HepG2 (cell line): ENCODE data around the gene NES. TPM values are rescaled to one million over a fixed set of nuclear protein-coding genes. Genes with fewer than 3 reads are reported as not detected.

ENCODE experiments used
- ATAC-seq: fragments of 200-7000 bp; cut with Tn5 transposase; 3 replicates; pipeline ENCODE4 v1.9.1; 2020; ENCODE audit warnings: mild to moderate bottlenecking, moderate library complexity
- BruUV-seq: library from RNA; stranded (reverse); fragments of 400-500 nt; replicated peaks from 2 replicates; lab custom pipeline; 2021; lab: Mats Ljungman, UMichigan
- CTCF ChIA-PET: fragments of 300-600 bp; formaldehyde crosslinking; extraction: SDS; loops from one replicate; lab custom pipeline; 2021; ENCODE audit warnings: low total read pairs, inconsistent platforms, low intra/inter-chr PET ratio; lab: Yijun Ruan, JAX
- POLR2A ChIA-PET: fragments of 350-600 bp; sonication (Branson Sonifier 250); formaldehyde crosslinking; loops from one replicate; lab custom pipeline; 2020; ENCODE audit warnings: antibody characterized with exemption, inconsistent platforms; lab: Yijun Ruan, JAX
- DNase-seq: peaks from one replicate; pipeline ENCODE4 v3.0.0-alpha.2; 2015; ENCODE audit warnings: low spot score
- FAIRE-seq: peaks from 3 replicates; lab custom pipeline; 2011; peaks lifted over from hg19 to GRCh38; lab: Jason Lieb, UNC
- H2AFZ ChIP-seq: one replicate; pipeline ENCODE4 v1.6.1; 2011; ENCODE audit warnings: low read length, inconsistent platforms
- H3K27ac ChIP-seq: fragments of 300-600 bp; 3 replicates; pipeline ENCODE4 v1.8.0; 2011; ENCODE audit warnings: mixed run types, mild to moderate bottlenecking, mixed read lengths, low read length, inconsistent platforms; ENCODE audit not compliant: insufficient read depth; ENCODE audit errors: extremely low read length
- H3K27me3 ChIP-seq, 2 experiments: fragments of 200-600 bp in 1 of 2; 2 replicates in 1 of 2; 3 replicates in 1 of 2; pipeline versions ENCODE4 v1.6.0 to v1.8.0; 2011; ENCODE audit warnings: low read length in 2 of 2, mild to moderate bottlenecking in 2 of 2, moderate library complexity in 2 of 2, inconsistent platforms in 1 of 2; ENCODE audit not compliant: insufficient read depth in 2 of 2, control insufficient read depth in 1 of 2
- H3K36me3 ChIP-seq, 2 experiments: fragments of 200-600 bp in 1 of 2; replicated peaks in 1 of 2; 2 replicates in 1 of 2; 3 replicates in 1 of 2; pipeline versions ENCODE4 v1.5.1 to v1.8.0; 2011; ENCODE audit warnings: low read length in 2 of 2, inconsistent platforms in 1 of 2; ENCODE audit not compliant: insufficient read depth in 2 of 2, control insufficient read depth in 1 of 2
- H3K4me1 ChIP-seq: 2 replicates; pipeline ENCODE4 v1.5.1; 2012; ENCODE audit warnings: low read length, inconsistent platforms; ENCODE audit not compliant: insufficient read depth
- H3K4me2 ChIP-seq: 2 replicates; pipeline ENCODE4 v1.6.0; 2011; ENCODE audit warnings: low read depth, low read length, inconsistent platforms
- H3K4me3 ChIP-seq, 3 experiments: fragments of 200-600 bp in 1 of 3; sonication (generic), shearing (Covaris generic) in 1 of 3; replicated peaks in 1 of 3; 2 replicates each; pipeline ENCODE4 v1.5.1; 2011 to 2016; ENCODE audit warnings: low read length in 3 of 3, inconsistent platforms in 2 of 3, low read depth in 2 of 3, mild to moderate bottlenecking in 2 of 3, control low read depth in 1 of 3, mixed read lengths in 1 of 3; ENCODE audit not compliant: insufficient read depth in 1 of 3
- H3K79me2 ChIP-seq: one replicate; pipeline ENCODE4 v1.6.1; 2011; ENCODE audit warnings: low read length, inconsistent platforms; ENCODE audit not compliant: insufficient read depth
- H3K9ac ChIP-seq: 2 replicates; pipeline ENCODE4 v1.6.0; 2011; ENCODE audit warnings: mild to moderate bottlenecking, low read depth, low read length, inconsistent platforms; ENCODE audit not compliant: insufficient read depth
- H3K9me3 ChIP-seq: 2 replicates; pipeline ENCODE4 v1.5.1; 2012; ENCODE audit warnings: mild to moderate bottlenecking, low read length
- H4K20me1 ChIP-seq: 2 replicates; pipeline ENCODE4 v1.6.0; 2011; ENCODE audit warnings: inconsistent platforms, mild to moderate bottlenecking, low read length, moderate library complexity; ENCODE audit not compliant: insufficient read depth
- ATF7 ChIP-seq, 2 experiments: fragments of 450-650 bp in 1 of 2; sonication (generic) in 1 of 2; formaldehyde crosslinking in 1 of 2; IDR thresholded peaks; 2 replicates each; pipeline versions ENCODE4 v1.4.0 to v1.6.1; 2016 to 2020; ENCODE audit warnings: antibody characterized with exemption in 1 of 2, mild to moderate bottlenecking in 1 of 2, missing genetic modification reagents in 1 of 2
- BATF2 ChIP-seq: sonication (generic); formaldehyde crosslinking; IDR thresholded peaks from 2 replicates; pipeline ENCODE4 v1.8.0; 2022; ENCODE audit warnings: mild to moderate bottlenecking, missing genetic modification reagents, moderate library complexity
- BORCS8-MEF2B ChIP-seq: sonication (generic); formaldehyde crosslinking; IDR thresholded peaks from 2 replicates; pipeline ENCODE4 v1.8.0; 2022; ENCODE audit warnings: mild to moderate bottlenecking, missing genetic modification reagents
- CTCF ChIP-seq: sonication (generic); formaldehyde crosslinking; IDR thresholded peaks from 2 replicates; pipeline ENCODE4 v1.5.0; 2020; ENCODE audit warnings: mild to moderate bottlenecking, missing genetic modification reagents, moderate library complexity
- IKZF5 ChIP-seq: IDR thresholded peaks from 2 replicates; pipeline ENCODE4 v1.6.1; 2018; ENCODE audit warnings: missing genetic modification reagents, mild to moderate bottlenecking, missing compliant biosample characterization
- LCORL ChIP-seq, 2 experiments: fragments of 450-650 bp in 1 of 2; sonication (generic) in 1 of 2; formaldehyde crosslinking in 1 of 2; IDR thresholded peaks; 2 replicates each; pipeline versions ENCODE4 v1.5.0 to v1.6.1; 2017 to 2020; ENCODE audit warnings: antibody characterized with exemption in 1 of 2, missing genetic modification reagents in 1 of 2
- MAFF ChIP-seq: IDR thresholded peaks from 2 replicates; pipeline ENCODE4 v1.6.1; 2011; ENCODE audit warnings: low read depth, low read length, improper control_type of control experiment
- MLX ChIP-seq: IDR thresholded peaks from 2 replicates; pipeline ENCODE4 v1.6.1; 2016
- TAF15 ChIP-seq: fragments of 200-400 bp; formaldehyde crosslinking; IDR thresholded peaks from one replicate; pipeline ENCODE4 v1.6.1; 2018; ENCODE audit warnings: mild to moderate bottlenecking, low read depth, low read length; ENCODE audit not compliant: poor library complexity, severe bottlenecking
- ZNF10 ChIP-seq: sonication (generic); formaldehyde crosslinking; IDR thresholded peaks from 2 replicates; pipeline ENCODE4 v1.4.0; 2020; ENCODE audit warnings: mild to moderate bottlenecking, low read depth, missing genetic modification reagents, borderline replicate concordance
- ZNF18 ChIP-seq: sonication (generic); formaldehyde crosslinking; IDR thresholded peaks from 2 replicates; pipeline ENCODE4 v1.8.0; 2022; ENCODE audit warnings: mild to moderate bottlenecking, missing genetic modification reagents; ENCODE audit not compliant: insufficient replicate concordance
- ZNF224 ChIP-seq: sonication (generic); formaldehyde crosslinking; IDR thresholded peaks from 2 replicates; pipeline ENCODE4 v1.5.0; 2020; ENCODE audit warnings: mild to moderate bottlenecking, missing genetic modification reagents
- ZNF432 ChIP-seq: sonication (generic); formaldehyde crosslinking; IDR thresholded peaks from 2 replicates; pipeline ENCODE4 v1.5.0; 2020; ENCODE audit warnings: missing genetic modification reagents, mild to moderate bottlenecking, borderline replicate concordance
- ZNF460 ChIP-seq: sonication (generic); formaldehyde crosslinking; IDR thresholded peaks from 2 replicates; pipeline ENCODE4 v1.5.1; 2020; ENCODE audit warnings: missing genetic modification reagents, mild to moderate bottlenecking, borderline replicate concordance
- ZNF567 ChIP-seq: sonication (generic); formaldehyde crosslinking; IDR thresholded peaks from 2 replicates; pipeline ENCODE4 v1.8.1; 2023; ENCODE audit warnings: mild to moderate bottlenecking, missing genetic modification reagents, borderline replicate concordance
- ZNF589 ChIP-seq: sonication (generic); formaldehyde crosslinking; conservative IDR thresholded peaks from 2 replicates; pipeline ENCODE4 v1.8.0; 2022; ENCODE audit warnings: mild to moderate bottlenecking, moderate library complexity, missing genetic modification reagents
- ZNF614 ChIP-seq: IDR thresholded peaks from 2 replicates; pipeline ENCODE4 v1.6.1; 2018; ENCODE audit warnings: missing biosample characterization, missing genetic modification reagents, inconsistent platforms, borderline replicate concordance
- ZNF83 ChIP-seq: sonication (generic); formaldehyde crosslinking; IDR thresholded peaks from 2 replicates; pipeline ENCODE4 v1.4.0; 2020; ENCODE audit warnings: missing genetic modification reagents, mild to moderate bottlenecking, borderline replicate concordance
- ZSCAN31 ChIP-seq: sonication (generic); formaldehyde crosslinking; IDR thresholded peaks from 2 replicates; pipeline ENCODE4 v1.5.0; 2020; ENCODE audit warnings: low read depth, mild to moderate bottlenecking, missing genetic modification reagents
- WGBS: methylation state at CpG from one replicate; pipeline ENCODE4 v1.1.6; 2017; ENCODE audit warnings: low lambda C conversion rate; 5-methylcytosine and 5-hydroxymethylcytosine counted together
- in situ Hi-C: cut with HindIII; loops from 2 replicates; pipeline ENCODE4 v1.10.0; 2017; ENCODE audit warnings: low pct_unique_long_range_greater_than_20kb; ENCODE audit not compliant: extremely low pct_ligation_motif_present
- intact Hi-C: fragments of 100-400 bp; cut with micrococcal nuclease; formaldehyde crosslinking; loops from one replicate; pipeline ENCODE4 v1.10.0; 2022; ENCODE audit not compliant: unreplicated experiment
- polyA plus RNA-seq, 8 experiments: library from polyadenylated mRNA; depleted of rRNA in 3 of 8; stranded (reverse) in 7 of 8; unstranded in 1 of 8; fragments of >200 nt; fragmentation: Illumina TruSeq in 4 of 8; extraction: Trizol in 4 of 8; gene quantifications; 2 replicates each; pipeline versions ENCODE4 v1.2.1 to v1.2.3, GENCODE V29; 2011 to 2016; ENCODE audit warnings: low read depth in 4 of 8, missing spikeins in 1 of 8, mixed read lengths in 1 of 8; ENCODE audit not compliant: insufficient read depth in 1 of 8
- total RNA-seq, 5 experiments: library from RNA; depleted of rRNA; stranded (reverse); fragments of >200 nt; fragmentation: Illumina TruSeq; extraction: Trizol; gene quantifications; 2 replicates each; pipeline ENCODE4 v1.2.3, GENCODE V29; 2016; ENCODE audit warnings: low read depth in 1 of 5

NES gene
- total and polyA plus RNA-seq, 2 of the 13 experiments (the other 11 are each of a cell fraction or from before 2014, with no cell fraction given): 1.7 to 16.6 TPM

GRCh38 chr1:156694690-156694962 lies 17.4 kb upstream of the NES start:
- no peaks in the 10 kb centered on the region for H4K20me1 ChIP-seq
- no peak overlapping the region for H3K4me2 ChIP-seq
- FAIRE-seq (no peak), ATAC-seq (no peak), DNase-seq (no peak)
- CTCF ChIA-PET: no interaction called here
- H3K9me3 ChIP-seq: no peaks in the 10 kb centered on the region
- H3K27ac ChIP-seq: no peak overlapping the region
- H3K9ac ChIP-seq: no peak overlapping the region
- BruUV-seq: no TSS peak
- H3K4me3 ChIP-seq: no peak overlapping the region
- H3K79me2 ChIP-seq: no peaks in the 10 kb centered on the region
- no peak for TF ChIP-seq BATF2 (CRISPR knock-in tag)
- TF ChIP-seq ATF7 (IDR thresholded peaks at IDR 0.05): no peak
- no peak for TF ChIP-seq ATF7 (CRISPR knock-in tag; IDR thresholded peaks at IDR 0.05)
- TF ChIP-seq IKZF5 (CRISPR knock-in tag): no peak
- TF ChIP-seq TAF15: no peak
- TF ChIP-seq ZNF589 (CRISPR knock-in tag): no peak
- no peak for TF ChIP-seq MAFF
- no peak for TF ChIP-seq ZNF224 (CRISPR knock-in tag)
- no peak for TF ChIP-seq CTCF
- TF ChIP-seq ZNF567 (CRISPR knock-in tag): no peak
- TF ChIP-seq LCORL (IDR thresholded peaks at IDR 0.05): no peak
- TF ChIP-seq LCORL (CRISPR knock-in tag; IDR thresholded peaks at IDR 0.05): no peak
- TF ChIP-seq BORCS8-MEF2B: no peak
- TF ChIP-seq ZNF83 (CRISPR knock-in tag): no peak
- TF ChIP-seq ZNF614 (CRISPR knock-in tag): no peak
- TF ChIP-seq ZNF432 (CRISPR knock-in tag): no peak
- no peak for TF ChIP-seq MLX (CRISPR knock-in tag)
- TF ChIP-seq ZNF460: no peak
- TF ChIP-seq ZNF18 (CRISPR knock-in tag): no peak
- no peak for TF ChIP-seq ZNF10 (CRISPR knock-in tag)
- no peak for TF ChIP-seq ZSCAN31 (CRISPR knock-in tag)
- no peak overlapping the region for H2AFZ ChIP-seq
- in situ Hi-C loops (loop anchor here (10.0 kb wide), 2 partner anchors 170 to 230 kb away; partner anchors contain the start of genes LRRC71 and NTRK1), intact Hi-C loops (no loop called here)
- WGBS: 55% methylated on average over 5 of the region's 5 CpGs
- H3K27me3 ChIP-seq: peaks cover 16 to 62% of the 10 kb centered on the region in 2 experiments
- H3K36me3 ChIP-seq: no peaks in the 10 kb centered on the region
- peaks cover 34% of the 10 kb centered on the region for H3K4me1 ChIP-seq
- POLR2A ChIA-PET: interaction anchor here (0.5 kb wide), 1 partner anchor 32 kb away, joined by 3 read pairs; no protein-coding TSS in a partner anchor
